ENCODE data around the gene LRRC19. TPM values are rescaled to one million over a fixed set of nuclear protein-coding genes. Genes with fewer than 3 reads are reported as not detected.

The LRRC19 gene
- total RNA-seq, 1 experiment from 2014 or later: not detected

DNA sequence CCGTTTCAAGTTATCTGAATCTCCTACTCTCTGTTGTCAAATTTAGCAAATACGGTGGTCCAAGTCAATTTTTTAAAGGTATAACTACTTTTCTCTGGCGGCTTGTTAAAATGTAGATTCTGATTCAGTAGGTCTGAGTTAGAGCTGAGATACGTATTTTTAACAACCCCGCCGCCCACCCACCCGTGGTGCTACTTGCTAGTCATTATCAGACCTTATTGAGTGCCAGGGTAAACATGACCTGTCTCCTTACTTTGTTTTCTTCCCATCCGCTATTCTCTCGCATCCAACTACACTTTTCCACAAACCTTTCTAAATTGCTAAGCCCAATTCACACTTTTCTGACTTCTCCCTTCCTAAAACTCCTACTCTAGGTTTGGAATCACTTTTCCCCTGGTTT is 57.7 kb downstream of the LRRC19 start:
- Mint-ChIP-seq H3K4me3 (peak overlapping the region; percentile 88 to 95), H3K36me3 (ENCODE audit: insufficient read depth in 1 of 3, low read depth in 3 of 3) (peaks cover 4 to 10% (median 7%) of the 10 kb centered on the region in 3 experiments; a peak in 4 of 7 replicates), H3K9me3 (no peaks in the 10 kb centered on the region), H3K4me1 (peaks cover 14 to 22% of the 10 kb centered on the region in 2 experiments), H3K27me3 (ENCODE audit: low read depth) (no peaks in the 10 kb centered on the region), H3K27ac (peak overlapping the region; percentile 100; a peak in 6 of 7 replicates)
- H2AK5ac ChIP-seq (ENCODE audit: insufficient read length, low read length): no peak overlapping the region
- H3K23ac ChIP-seq (ENCODE audit: insufficient read length, low read depth, low read length): no peak overlapping the region
- no peaks in the 10 kb centered on the region for H3K4me1 ChIP-seq (ENCODE audit: insufficient read depth, low read length)
- peak overlapping the region; percentile 97 for H3K9ac ChIP-seq (ENCODE audit: extremely low read depth, insufficient read length, low read length)
- H2BK5ac ChIP-seq (ENCODE audit: insufficient read length, low read length): no peak overlapping the region
- H3K27ac ChIP-seq (ENCODE audit: insufficient read length, low read depth, low read length): peak overlapping the region; percentile 33
- no peak overlapping the region for H3T11ph ChIP-seq (ENCODE audit: low read length)
- no peaks in the 10 kb centered on the region for H4K20me1 ChIP-seq (ENCODE audit: control insufficient read depth, insufficient read depth, insufficient read length)
- TF ChIP-seq, protein P1, sequence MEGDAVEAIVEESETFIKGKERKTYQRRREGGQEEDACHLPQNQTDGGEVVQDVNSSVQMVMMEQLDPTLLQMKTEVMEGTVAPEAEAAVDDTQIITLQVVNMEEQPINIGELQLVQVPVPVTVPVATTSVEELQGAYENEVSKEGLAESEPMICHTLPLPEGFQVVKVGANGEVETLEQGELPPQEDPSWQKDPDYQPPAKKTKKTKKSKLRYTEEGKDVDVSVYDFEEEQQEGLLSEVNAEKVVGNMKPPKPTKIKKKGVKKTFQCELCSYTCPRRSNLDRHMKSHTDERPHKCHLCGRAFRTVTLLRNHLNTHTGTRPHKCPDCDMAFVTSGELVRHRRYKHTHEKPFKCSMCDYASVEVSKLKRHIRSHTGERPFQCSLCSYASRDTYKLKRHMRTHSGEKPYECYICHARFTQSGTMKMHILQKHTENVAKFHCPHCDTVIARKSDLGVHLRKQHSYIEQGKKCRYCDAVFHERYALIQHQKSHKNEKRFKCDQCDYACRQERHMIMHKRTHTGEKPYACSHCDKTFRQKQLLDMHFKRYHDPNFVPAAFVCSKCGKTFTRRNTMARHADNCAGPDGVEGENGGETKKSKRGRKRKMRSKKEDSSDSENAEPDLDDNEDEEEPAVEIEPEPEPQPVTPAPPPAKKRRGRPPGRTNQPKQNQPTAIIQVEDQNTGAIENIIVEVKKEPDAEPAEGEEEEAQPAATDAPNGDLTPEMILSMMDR (conservative IDR thresholded peaks at IDR 0.05): no peak
- no peak overlapping the region for H2BK12ac ChIP-seq (ENCODE audit: insufficient read length, low read depth, low read length)
- no peak overlapping the region for H2AFZ ChIP-seq (ENCODE audit: low read length)
- H3K18ac ChIP-seq (ENCODE audit: insufficient read length, low read depth, low read length): no peak overlapping the region
- no CpG with 5 or more reads among the region's 9 CpGs for WGBS (ENCODE audit: extremely low coverage, insufficient read length, low lambda C conversion rate)
- no peak overlapping the region for H4K5ac ChIP-seq (ENCODE audit: insufficient read length, low read depth, low read length)
- no peak overlapping the region for H2BK20ac ChIP-seq (ENCODE audit: low read depth, low read length, poor library complexity, severe bottlenecking)
- H3K4me2 ChIP-seq (ENCODE audit: insufficient read depth, insufficient read length, low read length): peak overlapping the region; percentile 98
- no peak overlapping the region for H3K14ac ChIP-seq (ENCODE audit: insufficient read depth, low read length)
- H2BK15ac ChIP-seq (ENCODE audit: low read depth, low read length): no peak overlapping the region
- H3K23me2 ChIP-seq (ENCODE audit: insufficient read length, low read depth, low read length, poor library complexity, severe bottlenecking): peaks cover 8% of the 10 kb centered on the region
- H3K9me3 ChIP-seq (ENCODE audit: control insufficient read depth, low read depth, low read length): no peaks in the 10 kb centered on the region
- H4K8ac ChIP-seq (replicated peaks; ENCODE audit: insufficient read length, low read depth, low read length): no peak overlapping the region
- H4K91ac ChIP-seq (ENCODE audit: insufficient read length, low read depth, low read length): no peak overlapping the region
- H3K79me1 ChIP-seq (ENCODE audit: insufficient read depth, low read depth, low read length, poor library complexity, severe bottlenecking): no peaks in the 10 kb centered on the region
- H2BK120ac ChIP-seq (ENCODE audit: low read depth, low read length, poor library complexity, severe bottlenecking): no peak overlapping the region
- no peak overlapping the region for H3K56ac ChIP-seq (ENCODE audit: insufficient read length, low read depth, low read length)
- no peak for DNase-seq
- no peak overlapping the region for H3K4ac ChIP-seq (ENCODE audit: low read depth, low read length)
- H3K27me3 ChIP-seq (ENCODE audit: insufficient read depth, low read length): no peaks in the 10 kb centered on the region
- peaks cover 36% of the 10 kb centered on the region for H3K79me2 ChIP-seq (ENCODE audit: insufficient read depth, low read length)
